ENCODE results near the gene PLPP1. TPM values are rescaled to one million over a fixed set of nuclear protein-coding genes. Genes with fewer than 3 reads are reported as not detected.

The PLPP1 gene
- total and polyA plus RNA-seq, 2 of the 13 experiments (the other 11 are each of a cell fraction or from before 2014, with no cell fraction given): 7.3 to 12.1 TPM

DNA sequence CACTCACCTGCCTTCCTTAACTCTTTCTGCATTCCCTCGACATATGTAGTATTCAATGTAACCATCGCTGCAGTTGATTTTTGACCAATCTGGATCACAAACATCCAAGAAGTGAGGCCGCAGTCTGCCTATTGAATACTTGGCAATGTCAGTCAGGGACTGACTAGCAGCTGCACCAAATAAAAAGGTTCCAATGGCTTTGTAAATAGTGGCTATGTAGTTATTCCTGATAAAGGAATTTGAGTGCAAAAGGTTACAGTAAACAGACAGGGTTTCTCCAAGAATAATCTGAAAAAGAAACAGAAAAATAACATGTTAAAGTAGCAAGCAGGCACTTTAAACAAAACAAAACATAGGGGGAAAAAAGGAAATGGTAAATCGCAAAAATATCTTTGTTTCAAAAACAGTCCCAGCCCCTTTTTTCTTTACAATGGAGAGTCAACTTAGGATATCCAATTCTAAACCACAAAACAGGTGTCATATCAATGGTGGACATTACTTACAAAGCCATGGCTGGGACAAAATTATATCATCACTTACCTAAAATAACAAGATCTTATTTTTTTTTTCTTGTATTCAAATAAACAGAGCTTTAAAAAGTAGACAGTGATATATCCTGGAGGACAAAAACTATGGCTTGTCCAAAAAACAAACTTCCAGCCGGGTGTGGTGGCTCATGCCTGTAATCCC is 66.8 kb downstream of the PLPP1 start:
- ATAC-seq (no peak), FAIRE-seq (no peak), DNase-seq (ENCODE audit: low spot score) (no peak)
- Histone ChIP-seq H2AFZ (ENCODE audit: low read length) (no peak overlapping the region), H3K4me1 (ENCODE audit: insufficient read depth, low read length) (0 out of 2 replicates have a peak, but pooled peaks cover 7% of the 10 kb centered on the region), H3K27me3 (ENCODE audit: control insufficient read depth in 1 of 2, insufficient read depth in 2 of 2, low read length in 2 of 2) (no peaks in the 10 kb centered on the region), H3K27ac (ENCODE audit: extremely low read length, insufficient read depth, low read length) (no peak overlapping the region), H3K4me2 (ENCODE audit: low read depth, low read length) (no peak overlapping the region), H3K4me3 (replicated peaks in 1 of 3; ENCODE audit: insufficient read depth in 1 of 3, low read depth in 2 of 3, low read length in 3 of 3) (no peak overlapping the region), H3K9me3 (ENCODE audit: low read length) (no peaks in the 10 kb centered on the region), H3K36me3 (replicated peaks in 1 of 2; ENCODE audit: control insufficient read depth in 1 of 2, insufficient read depth in 2 of 2, low read length in 2 of 2) (peaks cover 0 to 2% of the 10 kb centered on the region in 2 experiments; a peak in 1 of 5 replicates), H3K9ac (ENCODE audit: insufficient read depth, low read depth, low read length) (no peak overlapping the region), H4K20me1 (ENCODE audit: insufficient read depth, low read length) (no peaks in the 10 kb centered on the region), H3K79me2 (ENCODE audit: insufficient read depth, low read length) (no peaks in the 10 kb centered on the region)
- 98% methylated on average over 5 of the region's 5 CpGs for WGBS (ENCODE audit: low lambda C conversion rate)
- in situ Hi-C loops (cut with HindIII; ENCODE audit: extremely low pct_ligation_motif_present, low pct_unique_long_range_greater_than_20kb): no loop called here
- intact Hi-C loops (cut with micrococcal nuclease; ENCODE audit: unreplicated experiment): loop anchor here (1.0 kb wide), 1 partner anchor 16 kb away; no protein-coding TSS in a partner anchor
- no peak for TF ChIP-seq DNMT3B (CRISPR knock-in tag; conservative IDR thresholded peaks at IDR 0.05)
- TF ChIP-seq ZFP36 (IDR thresholded peaks at IDR 0.05; ENCODE audit: borderline replicate concordance, low read depth, low read length, partially characterized antibody): no peak
- TF ChIP-seq PCBP1 (IDR thresholded peaks at IDR 0.05; ENCODE audit: borderline replicate concordance, low read depth, low read length): no peak
- no peak for TF ChIP-seq ATF1 (CRISPR knock-in tag; IDR thresholded peaks at IDR 0.05)
- no peak for TF ChIP-seq EHMT2 (IDR thresholded peaks at IDR 0.05; ENCODE audit: borderline replicate concordance, low read depth, low read length)
- no peak for TF ChIP-seq ZNF563 (CRISPR knock-in tag; IDR thresholded peaks at IDR 0.05)
- no peak for TF ChIP-seq HNRNPH1 (optimal IDR thresholded peaks at IDR 0.05; ENCODE audit: low read depth, low read length)
- no peak for TF ChIP-seq RAD51 (IDR thresholded peaks at IDR 0.05; ENCODE audit: borderline replicate concordance)
- TF ChIP-seq, protein P1, sequence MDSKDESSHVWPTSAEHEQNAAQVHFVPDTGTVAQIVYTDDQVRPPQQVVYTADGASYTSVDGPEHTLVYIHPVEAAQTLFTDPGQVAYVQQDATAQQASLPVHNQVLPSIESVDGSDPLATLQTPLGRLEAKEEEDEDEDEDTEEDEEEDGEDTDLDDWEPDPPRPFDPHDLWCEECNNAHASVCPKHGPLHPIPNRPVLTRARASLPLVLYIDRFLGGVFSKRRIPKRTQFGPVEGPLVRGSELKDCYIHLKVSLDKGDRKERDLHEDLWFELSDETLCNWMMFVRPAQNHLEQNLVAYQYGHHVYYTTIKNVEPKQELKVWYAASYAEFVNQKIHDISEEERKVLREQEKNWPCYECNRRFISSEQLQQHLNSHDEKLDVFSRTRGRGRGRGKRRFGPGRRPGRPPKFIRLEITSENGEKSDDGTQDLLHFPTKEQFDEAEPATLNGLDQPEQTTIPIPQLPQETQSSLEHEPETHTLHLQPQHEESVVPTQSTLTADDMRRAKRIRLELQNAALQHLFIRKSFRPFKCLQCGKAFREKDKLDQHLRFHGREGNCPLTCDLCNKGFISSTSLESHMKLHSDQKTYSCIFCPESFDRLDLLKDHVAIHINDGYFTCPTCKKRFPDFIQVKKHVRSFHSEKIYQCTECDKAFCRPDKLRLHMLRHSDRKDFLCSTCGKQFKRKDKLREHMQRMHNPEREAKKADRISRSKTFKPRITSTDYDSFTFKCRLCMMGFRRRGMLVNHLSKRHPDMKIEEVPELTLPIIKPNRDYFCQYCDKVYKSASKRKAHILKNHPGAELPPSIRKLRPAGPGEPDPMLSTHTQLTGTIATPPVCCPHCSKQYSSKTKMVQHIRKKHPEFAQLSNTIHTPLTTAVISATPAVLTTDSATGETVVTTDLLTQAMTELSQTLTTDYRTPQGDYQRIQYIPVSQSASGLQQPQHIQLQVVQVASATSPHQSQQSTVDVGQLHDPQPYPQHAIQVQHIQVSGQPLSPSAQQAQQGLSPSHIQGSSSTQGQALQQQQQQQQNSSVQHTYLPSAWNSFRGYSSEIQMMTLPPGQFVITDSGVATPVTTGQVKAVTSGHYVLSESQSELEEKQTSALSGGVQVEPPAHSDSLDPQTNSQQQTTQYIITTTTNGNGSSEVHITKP (CRISPR knock-in tag; IDR thresholded peaks at IDR 0.05; ENCODE audit: low read depth): no peak
- no peak for TF ChIP-seq ZNF850 (CRISPR knock-in tag; conservative IDR thresholded peaks at IDR 0.05)
- TF ChIP-seq ZNF225 (CRISPR knock-in tag; IDR thresholded peaks at IDR 0.05): no peak
- TF ChIP-seq ISL2 (CRISPR knock-in tag; IDR thresholded peaks at IDR 0.05): no peak
- TF ChIP-seq, protein P2, sequence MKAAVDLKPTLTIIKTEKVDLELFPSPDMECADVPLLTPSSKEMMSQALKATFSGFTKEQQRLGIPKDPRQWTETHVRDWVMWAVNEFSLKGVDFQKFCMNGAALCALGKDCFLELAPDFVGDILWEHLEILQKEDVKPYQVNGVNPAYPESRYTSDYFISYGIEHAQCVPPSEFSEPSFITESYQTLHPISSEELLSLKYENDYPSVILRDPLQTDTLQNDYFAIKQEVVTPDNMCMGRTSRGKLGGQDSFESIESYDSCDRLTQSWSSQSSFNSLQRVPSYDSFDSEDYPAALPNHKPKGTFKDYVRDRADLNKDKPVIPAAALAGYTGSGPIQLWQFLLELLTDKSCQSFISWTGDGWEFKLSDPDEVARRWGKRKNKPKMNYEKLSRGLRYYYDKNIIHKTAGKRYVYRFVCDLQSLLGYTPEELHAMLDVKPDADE (CRISPR knock-in tag; IDR thresholded peaks at IDR 0.05): no peak
- no peak for TF ChIP-seq AGO2 (optimal IDR thresholded peaks at IDR 0.05; ENCODE audit: low read depth, low read length)
- POLR2A ChIA-PET: no interaction called here
- CTCF ChIA-PET (ENCODE audit: low intra/inter-chr PET ratio, low total read pairs): no interaction called here
- no TSS peak for BruUV-seq (replicated peaks)

Measured in HepG2 (cell line).